ENCODE results near the gene SLC16A5. TPM values are rescaled to one million over a fixed set of nuclear protein-coding genes. Genes with fewer than 3 reads are reported as not detected.

SLC16A5 gene
- total and polyA plus RNA-seq, 2 donors from 2014 or later, result 28.4 to 184 TPM

DNA sequence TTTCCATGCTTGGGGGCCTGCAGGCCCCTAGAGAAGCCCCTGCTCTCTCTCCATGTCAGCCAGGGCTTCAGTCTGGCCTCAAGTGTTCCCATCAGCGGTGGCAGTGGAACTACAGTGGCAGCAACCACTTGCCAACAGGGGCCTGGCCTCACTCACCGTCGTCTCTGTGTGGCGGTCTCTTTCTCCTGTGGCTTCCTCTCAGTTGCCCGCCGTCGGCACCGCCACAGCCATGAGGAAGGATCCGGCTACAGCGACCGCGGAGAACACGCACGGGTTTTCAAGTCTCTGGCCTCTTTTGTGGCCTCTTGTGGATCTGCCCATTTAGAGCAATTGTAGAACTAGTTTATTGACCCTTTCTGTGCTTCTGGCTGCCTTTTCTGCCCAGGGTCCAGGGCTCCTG is 30.6 kb downstream of the SLC16A5 start:
- H3K27me3 ChIP-seq (ENCODE audit: control insufficient read depth, insufficient read depth, low read length), result no peaks in the 10 kb centered on the region
- no peak for DNase-seq
- no peak overlapping the region for H3K27ac ChIP-seq (ENCODE audit: low read depth in 2 of 2, low read length in 2 of 2)
- no peak for FAIRE-seq
- H3K36me3 ChIP-seq (ENCODE audit: control insufficient read depth in 2 of 3, insufficient read depth in 3 of 3, low read length in 3 of 3), result peaks cover 0 to 8% (median 2%) of the 10 kb centered on the region in 3 donors
- no peak overlapping the region for H3K4me3 ChIP-seq (ENCODE audit: low read length in 3 of 3)
- H3K9me3 ChIP-seq (ENCODE audit: control insufficient read depth in 2 of 3, insufficient read depth in 1 of 3, low read length in 3 of 3), result no peaks in the 10 kb centered on the region
- peaks cover 0 to 8% (median 0%) of the 10 kb centered on the region in 3 donors for H3K4me1 ChIP-seq (ENCODE audit: control insufficient read depth in 2 of 3, insufficient read depth in 2 of 3, low read depth in 1 of 3, low read length in 3 of 3)
- no peak overlapping the region for H3K9ac ChIP-seq (ENCODE audit: low read length in 3 of 3)
- intact Hi-C loops (cut with DNase I), result no loop called here
- TF ChIP-seq, protein P1, sequence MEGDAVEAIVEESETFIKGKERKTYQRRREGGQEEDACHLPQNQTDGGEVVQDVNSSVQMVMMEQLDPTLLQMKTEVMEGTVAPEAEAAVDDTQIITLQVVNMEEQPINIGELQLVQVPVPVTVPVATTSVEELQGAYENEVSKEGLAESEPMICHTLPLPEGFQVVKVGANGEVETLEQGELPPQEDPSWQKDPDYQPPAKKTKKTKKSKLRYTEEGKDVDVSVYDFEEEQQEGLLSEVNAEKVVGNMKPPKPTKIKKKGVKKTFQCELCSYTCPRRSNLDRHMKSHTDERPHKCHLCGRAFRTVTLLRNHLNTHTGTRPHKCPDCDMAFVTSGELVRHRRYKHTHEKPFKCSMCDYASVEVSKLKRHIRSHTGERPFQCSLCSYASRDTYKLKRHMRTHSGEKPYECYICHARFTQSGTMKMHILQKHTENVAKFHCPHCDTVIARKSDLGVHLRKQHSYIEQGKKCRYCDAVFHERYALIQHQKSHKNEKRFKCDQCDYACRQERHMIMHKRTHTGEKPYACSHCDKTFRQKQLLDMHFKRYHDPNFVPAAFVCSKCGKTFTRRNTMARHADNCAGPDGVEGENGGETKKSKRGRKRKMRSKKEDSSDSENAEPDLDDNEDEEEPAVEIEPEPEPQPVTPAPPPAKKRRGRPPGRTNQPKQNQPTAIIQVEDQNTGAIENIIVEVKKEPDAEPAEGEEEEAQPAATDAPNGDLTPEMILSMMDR (IDR thresholded peaks at IDR 0.05; ENCODE audit: borderline replicate concordance, extremely low read depth, insufficient read depth), result no peak

DNA sequence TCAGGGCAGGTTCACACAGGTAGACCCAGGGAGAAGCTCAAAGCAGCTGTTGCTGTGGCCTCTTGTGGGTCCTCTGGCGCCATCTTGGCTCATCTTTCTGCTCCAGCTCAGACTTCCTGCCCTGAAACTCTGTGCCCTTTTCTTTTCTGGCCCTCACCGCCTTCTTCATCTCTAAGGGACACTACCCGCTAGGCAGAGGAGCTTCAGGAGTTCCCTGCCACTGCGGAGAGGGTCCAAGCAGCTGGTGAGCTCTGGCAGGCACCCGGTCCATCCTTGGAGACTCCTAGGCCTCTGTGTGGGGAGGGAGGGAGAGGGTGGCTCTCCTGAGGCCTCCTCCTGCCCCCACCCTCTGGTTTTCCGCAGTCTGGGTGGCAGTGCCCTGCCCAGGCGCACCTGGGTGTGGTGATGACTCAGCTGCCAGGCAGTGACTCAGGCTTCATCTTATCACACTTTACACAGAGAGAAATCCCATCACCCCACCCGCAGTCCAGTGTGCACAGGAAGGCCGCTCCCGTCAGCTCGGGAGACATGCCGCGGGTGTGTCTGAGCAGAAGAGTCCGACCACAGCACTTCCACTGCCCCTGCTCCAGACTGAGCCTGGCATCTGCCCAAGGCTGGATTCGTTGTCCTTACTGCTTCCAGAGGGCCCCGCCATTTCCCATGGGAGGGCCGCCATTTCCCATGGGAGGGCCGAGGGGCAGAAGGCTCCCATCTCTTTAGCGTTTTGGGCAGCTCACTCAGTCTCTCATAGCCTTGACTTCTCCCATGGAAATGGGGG is 36.5 kb downstream of the SLC16A5 start:
- intact Hi-C loops (cut with DNase I), result no loop called here
- Histone ChIP-seq H3K9me3 (ENCODE audit: control insufficient read depth in 2 of 3, insufficient read depth in 1 of 3, low read length in 3 of 3) (no peaks in the 10 kb centered on the region), H3K4me1 (ENCODE audit: control insufficient read depth in 2 of 3, insufficient read depth in 2 of 3, low read depth in 1 of 3, low read length in 3 of 3) (peaks cover 0 to 6% (median 0%) of the 10 kb centered on the region in 3 donors), H3K27ac (ENCODE audit: low read depth in 2 of 2, low read length in 2 of 2) (peak overlapping the region in 1 of 2 donors; percentile 48), H3K9ac (ENCODE audit: low read length in 3 of 3) (no peak overlapping the region), H3K4me3 (ENCODE audit: low read length in 3 of 3) (no peak overlapping the region), H3K27me3 (ENCODE audit: control insufficient read depth, insufficient read depth, low read length) (no peaks in the 10 kb centered on the region), H3K36me3 (ENCODE audit: control insufficient read depth in 2 of 3, insufficient read depth in 3 of 3, low read length in 3 of 3) (peaks cover 2 to 4% (median 2%) of the 10 kb centered on the region in 3 donors)
- FAIRE-seq (no peak), DNase-seq (peak in 2 of 5 donors; percentile 26 to 92)
- TF ChIP-seq, protein P1 (IDR thresholded peaks at IDR 0.05; ENCODE audit: borderline replicate concordance, extremely low read depth, insufficient read depth), result no peak

DNA sequence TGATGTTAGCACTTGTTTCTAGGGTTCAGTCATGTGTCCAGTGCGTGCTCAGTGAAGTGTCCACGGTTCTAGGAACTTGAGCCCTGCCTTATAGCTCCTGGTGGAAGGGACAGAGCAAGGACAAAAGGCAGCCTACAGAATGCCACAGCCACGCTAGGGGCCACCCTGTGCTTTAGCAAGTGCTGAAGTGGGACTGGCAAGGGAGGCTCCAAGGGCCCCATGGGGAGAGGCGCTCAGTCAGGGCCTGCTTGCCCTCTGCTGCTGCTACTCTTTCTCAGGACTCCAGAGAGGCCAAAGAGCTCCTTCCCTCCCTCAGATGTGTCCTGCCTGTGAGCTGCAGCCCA is 37.0 kb downstream of the SLC16A5 start:
- Histone ChIP-seq H3K27me3 (ENCODE audit: control insufficient read depth, insufficient read depth, low read length) (no peaks in the 10 kb centered on the region), H3K9ac (ENCODE audit: low read length in 3 of 3) (no peak overlapping the region), H3K27ac (ENCODE audit: low read depth in 2 of 2, low read length in 2 of 2) (no peak overlapping the region), H3K36me3 (ENCODE audit: control insufficient read depth in 2 of 3, insufficient read depth in 3 of 3, low read length in 3 of 3) (peaks cover 2 to 4% (median 3%) of the 10 kb centered on the region in 3 donors), H3K4me1 (ENCODE audit: control insufficient read depth in 2 of 3, insufficient read depth in 2 of 3, low read depth in 1 of 3, low read length in 3 of 3) (peaks cover 0 to 6% (median 0%) of the 10 kb centered on the region in 3 donors), H3K4me3 (ENCODE audit: low read length in 3 of 3) (no peak overlapping the region), H3K9me3 (ENCODE audit: control insufficient read depth in 2 of 3, insufficient read depth in 1 of 3, low read length in 3 of 3) (no peaks in the 10 kb centered on the region)
- DNase-seq, result no peak
- TF ChIP-seq, protein P1 (IDR thresholded peaks at IDR 0.05; ENCODE audit: borderline replicate concordance, extremely low read depth, insufficient read depth), result no peak
- intact Hi-C loops (cut with DNase I), result no loop called here
- FAIRE-seq, result no peak
